Natural killer cell (primary cell): Measurements from ENCODE around the gene STXBP5L. TPM values are rescaled to one million over a fixed set of nuclear protein-coding genes. Genes with fewer than 3 reads are reported as not detected.
"Not testable (repeated sequence)": the region's sequence is repeated elsewhere in the genome, so short reads cannot be mapped to it uniquely, and the experiment has no call there.

Experiments used
- ATAC-seq, 3 donors: fragments of 150-1000 bp in 2 of 3; fragments of 200-7000 bp in 1 of 3; cut with Tn5 transposase; 1 replicate in 1 of 3; 2 replicates in 2 of 3; pipeline ENCODE4 v1.10.0; 2021; ENCODE audit warnings: mild to moderate bottlenecking in 2 of 3, moderate library complexity in 2 of 3
- DNase-seq, 2 donors: peaks; one replicate each; pipeline versions ENCODE4 v3.0.0 to v3.0.0-alpha.2; 2013 to 2021; ENCODE audit warnings: mixed read lengths in 1 of 2
- H3K27ac ChIP-seq: one replicate; pipeline ENCODE4 v1.5.1; 2013; ENCODE audit warnings: mild to moderate bottlenecking, low read length
- H3K27me3 ChIP-seq: one replicate; pipeline ENCODE4 v1.6.1; 2013; ENCODE audit warnings: low read length; ENCODE audit not compliant: control insufficient read depth, insufficient read depth
- H3K36me3 ChIP-seq: one replicate; pipeline ENCODE4 v1.6.1; 2013; ENCODE audit warnings: low read length; ENCODE audit not compliant: control insufficient read depth, insufficient read depth
- H3K4me1 ChIP-seq: one replicate; pipeline ENCODE4 v1.6.1; 2013; ENCODE audit warnings: low read length; ENCODE audit not compliant: control insufficient read depth, insufficient read depth
- H3K4me3 ChIP-seq: one replicate; pipeline ENCODE4 v1.5.1; 2013; ENCODE audit warnings: low read length
- H3K9me3 ChIP-seq: one replicate; pipeline ENCODE4 v1.6.1; 2013; ENCODE audit warnings: low read length; ENCODE audit not compliant: control insufficient read depth, insufficient read depth
- H3K27ac Mint-ChIP-seq, 2 donors: one replicate each; pipeline ENCODE4 v1.8.0; 2022; ENCODE audit warnings: mild to moderate bottlenecking in 2 of 2, mixed read lengths in 2 of 2, moderate library complexity in 1 of 2
- H3K27me3 Mint-ChIP-seq, 2 donors: one replicate each; pipeline ENCODE4 v1.8.0; 2022; ENCODE audit warnings: low read depth in 2 of 2, mixed read lengths in 2 of 2
- H3K36me3 Mint-ChIP-seq: one replicate; pipeline ENCODE4 v1.8.0; 2022; ENCODE audit warnings: mixed read lengths
- H3K4me1 Mint-ChIP-seq, 2 donors: one replicate each; pipeline ENCODE4 v1.8.0; 2022; ENCODE audit warnings: mixed read lengths in 2 of 2
- H3K4me3 Mint-ChIP-seq: one replicate; pipeline ENCODE4 v1.8.0; 2022; ENCODE audit warnings: mild to moderate bottlenecking, moderate library complexity, mixed read lengths
- H3K9me3 Mint-ChIP-seq, 2 donors: one replicate each; pipeline ENCODE4 v1.8.0; 2022; ENCODE audit warnings: mixed read lengths in 2 of 2
- CTCF ChIP-seq: fragments of 200-600 bp; IDR thresholded peaks from one replicate; pipeline ENCODE4 v1.8.0; 2022; ENCODE audit warnings: antibody characterized with exemption
- WGBS: methylation state at CpG from one replicate; pipeline ENCODE4 v1.1.7; 2013; ENCODE audit warnings: missing lambda C conversion rate; ENCODE audit not compliant: insufficient coverage; 5-methylcytosine and 5-hydroxymethylcytosine counted together
- intact Hi-C: fragments of 100-400 bp; cut with micrococcal nuclease; formaldehyde crosslinking; loops from one replicate; pipeline ENCODE4 v1.14.2; 2022
- total RNA-seq, 4 donors: library from RNA; stranded (reverse); fragments of 120-200 nt in 1 of 4; gene quantifications; one replicate each; pipeline versions ENCODE4 v1.2.3 to v1.2.4, GENCODE V29; 2013 to 2022

The STXBP5L gene
- total RNA-seq, 3 donors from 2014 or later (not counting 1 experiment from before 2014, with no cell fraction given): not detected

GRCh38 chr3:121362035-121362734 is 454.2 kb downstream of the STXBP5L start:
- H3K4me3 ChIP-seq: no peak overlapping the region
- 63% methylated on average over 2 of the region's 2 CpGs for WGBS
- no peaks in the 10 kb centered on the region for H3K27me3 ChIP-seq
- H3K27ac ChIP-seq: no peak overlapping the region
- H3K4me3 Mint-ChIP-seq: no peak overlapping the region
- H3K36me3 Mint-ChIP-seq: no peaks in the 10 kb centered on the region
- no peaks in the 10 kb centered on the region for H3K36me3 ChIP-seq
- H3K27ac Mint-ChIP-seq: no peak overlapping the region
- H3K4me1 Mint-ChIP-seq: no peaks in the 10 kb centered on the region
- DNase-seq (no peak), ATAC-seq (no peak)
- intact Hi-C loops: no loop called here
- peaks cover 3% of the 10 kb centered on the region for H3K9me3 ChIP-seq
- no peak for TF ChIP-seq CTCF
- H3K4me1 ChIP-seq: no peaks in the 10 kb centered on the region
- H3K9me3 Mint-ChIP-seq: peaks cover 4 to 12% of the 10 kb centered on the region in 2 donors
- no peaks in the 10 kb centered on the region for H3K27me3 Mint-ChIP-seq

GRCh38 chr3:121388308-121388707 is 480.3 kb downstream of the STXBP5L start:
- H3K27me3 Mint-ChIP-seq, DNase-seq, H3K27ac Mint-ChIP-seq, ATAC-seq, H3K27me3 ChIP-seq, H3K9me3 ChIP-seq, H3K4me3 Mint-ChIP-seq, H3K4me3 ChIP-seq, intact Hi-C loops, H3K36me3 ChIP-seq, H3K36me3 Mint-ChIP-seq, H3K27ac ChIP-seq, H3K4me1 ChIP-seq, H3K4me1 Mint-ChIP-seq, H3K9me3 Mint-ChIP-seq: not testable (repeated sequence)
- WGBS: 77% methylated on average over 2 of the region's 3 CpGs

- H3K27ac ChIP-seq, H3K9me3 Mint-ChIP-seq, H3K4me3 Mint-ChIP-seq, intact Hi-C loops, H3K27me3 Mint-ChIP-seq, DNase-seq, H3K9me3 ChIP-seq, H3K4me1 Mint-ChIP-seq, H3K4me3 ChIP-seq, H3K27me3 ChIP-seq, H3K36me3 ChIP-seq, H3K36me3 Mint-ChIP-seq, ATAC-seq, H3K27ac Mint-ChIP-seq, H3K4me1 ChIP-seq: not testable (repeated sequence)
- WGBS: 63% methylated on average over 1 of the region's 1 CpG
Measured at GRCh38 chr3:121395967-121396366, 488.0 kb downstream of the STXBP5L start.

- H3K4me3 ChIP-seq, H3K9me3 ChIP-seq, H3K4me1 Mint-ChIP-seq, H3K4me3 Mint-ChIP-seq, H3K27ac ChIP-seq, DNase-seq, H3K36me3 Mint-ChIP-seq, ATAC-seq, H3K27me3 ChIP-seq, H3K27me3 Mint-ChIP-seq, intact Hi-C loops, H3K27ac Mint-ChIP-seq, H3K36me3 ChIP-seq, H3K9me3 Mint-ChIP-seq, H3K4me1 ChIP-seq: not testable (repeated sequence)
- 78% methylated on average over 8 of the region's 8 CpGs for WGBS
Measured at GRCh38 chr3:121398051-121398450, 490.0 kb downstream of the STXBP5L start.

GRCh38 chr3:121399820-121400219 is 491.8 kb downstream of the STXBP5L start:
- TF ChIP-seq CTCF: no peak
- ATAC-seq (no peak), DNase-seq (no peak)
- Mint-ChIP-seq H3K4me1 (no peaks in the 10 kb centered on the region), H3K27me3 (peaks cover 0 to 3% of the 10 kb centered on the region in 2 donors), H3K36me3 (no peaks in the 10 kb centered on the region), H3K27ac (no peak overlapping the region), H3K9me3 (peaks cover 0 to 2% of the 10 kb centered on the region in 2 donors), H3K4me3 (no peak overlapping the region)
- Histone ChIP-seq H3K36me3 (no peaks in the 10 kb centered on the region), H3K4me3 (no peak overlapping the region), H3K27ac (no peak overlapping the region), H3K9me3 (no peaks in the 10 kb centered on the region), H3K27me3 (no peaks in the 10 kb centered on the region), H3K4me1 (no peaks in the 10 kb centered on the region)
- intact Hi-C loops: no loop called here
